CD14-positive monocyte (primary cell): ENCODE results near the gene PPP3R2. TPM values are rescaled to one million over a fixed set of nuclear protein-coding genes. Genes with fewer than 3 reads are reported as not detected.

Source experiments
- DNase-seq, 3 donors: peaks; one replicate each; pipeline ENCODE4 v3.0.0-alpha.2; 2011 to 2022
- H2AFZ ChIP-seq: 2 replicates; pipeline ENCODE4 v1.6.0; 2012; ENCODE audit warnings: mild to moderate bottlenecking, low read depth, low read length, inconsistent platforms; ENCODE audit not compliant: insufficient read depth, poor library complexity, severe bottlenecking
- H3K27ac ChIP-seq, 2 donors: 1 replicate in 1 of 2; 2 replicates in 1 of 2; pipeline ENCODE4 v1.5.1; 2012 to 2013; ENCODE audit warnings: low read length in 2 of 2, control low read depth in 1 of 2, inconsistent platforms in 1 of 2, low read depth in 1 of 2, mild to moderate bottlenecking in 1 of 2
- H3K27me3 ChIP-seq, 2 donors: one replicate each; pipeline versions ENCODE4 v1.6.0 to v1.6.1; 2011 to 2013; ENCODE audit warnings: low read length in 2 of 2; ENCODE audit not compliant: control insufficient read depth in 2 of 2, insufficient read depth in 2 of 2
- H3K36me3 ChIP-seq, 2 donors: replicated peaks in 1 of 2; 1 replicate in 1 of 2; 2 replicates in 1 of 2; pipeline versions ENCODE4 v1.5.1 to v1.6.1; 2012 to 2013; ENCODE audit warnings: low read length in 2 of 2, control low read depth in 1 of 2, inconsistent platforms in 1 of 2, mild to moderate bottlenecking in 1 of 2; ENCODE audit not compliant: insufficient read depth in 2 of 2, control insufficient read depth in 1 of 2
- H3K4me1 ChIP-seq, 2 donors: 1 replicate in 1 of 2; 2 replicates in 1 of 2; pipeline versions ENCODE4 v1.5.1 to v1.6.1; 2012 to 2013; ENCODE audit warnings: low read length in 2 of 2, control low read depth in 1 of 2, inconsistent platforms in 1 of 2, mild to moderate bottlenecking in 1 of 2, moderate library complexity in 1 of 2; ENCODE audit not compliant: insufficient read depth in 2 of 2, control insufficient read depth in 1 of 2
- H3K4me2 ChIP-seq: replicated peaks from 2 replicates; pipeline ENCODE3; 2012; ENCODE audit warnings: low read length, moderate library complexity, mild to moderate bottlenecking; ENCODE audit not compliant: poor library complexity, severe bottlenecking; ENCODE audit errors: extremely low read depth
- H3K4me3 ChIP-seq, 3 experiments: fragments of 200-600 bp in 1 of 3; sonication (generic) in 1 of 3; replicated peaks in 1 of 3; 1 replicate in 2 of 3; 2 replicates in 1 of 3; pipeline ENCODE4 v1.5.1; 2011 to 2013; ENCODE audit warnings: low read length in 3 of 3, mild to moderate bottlenecking in 3 of 3, control low read depth in 2 of 3, low read depth in 2 of 3, inconsistent platforms in 1 of 3, moderate library complexity in 1 of 3
- H3K79me2 ChIP-seq: 2 replicates; pipeline ENCODE4 v1.6.0; 2012; ENCODE audit warnings: mild to moderate bottlenecking, control low read depth, inconsistent platforms, low read length, moderate library complexity; ENCODE audit not compliant: insufficient read depth
- H3K9ac ChIP-seq: 2 replicates; pipeline ENCODE4 v1.6.0; 2017; ENCODE audit warnings: low read length, mild to moderate bottlenecking; ENCODE audit not compliant: insufficient read depth, poor library complexity, severe bottlenecking
- H3K9me3 ChIP-seq, 2 donors: replicated peaks in 1 of 2; 1 replicate in 1 of 2; 2 replicates in 1 of 2; pipeline versions ENCODE4 v1.5.1 to v1.6.1; 2012 to 2013; ENCODE audit warnings: low read length in 2 of 2, control low read depth in 1 of 2; ENCODE audit not compliant: control insufficient read depth in 1 of 2, insufficient read depth in 1 of 2
- H4K20me1 ChIP-seq: 2 replicates; pipeline ENCODE4 v1.6.0; 2012; ENCODE audit warnings: mild to moderate bottlenecking, low read length, control low read depth, moderate library complexity; ENCODE audit not compliant: insufficient read depth
- H3K27ac Mint-ChIP-seq, 7 donors: one replicate each; pipeline ENCODE4 v1.8.0; 2020; ENCODE audit warnings: mild to moderate bottlenecking in 7 of 7, mixed read lengths in 7 of 7, moderate library complexity in 6 of 7, inconsistent platforms in 2 of 7
- H3K27me3 Mint-ChIP-seq, 3 donors: one replicate each; pipeline ENCODE4 v1.8.0; 2021 to 2022; ENCODE audit warnings: low read depth in 3 of 3, mild to moderate bottlenecking in 3 of 3, mixed read lengths in 3 of 3, moderate library complexity in 3 of 3, inconsistent platforms in 1 of 3
- H3K36me3 Mint-ChIP-seq, 2 donors: one replicate each; pipeline ENCODE4 v1.8.0; 2020; ENCODE audit warnings: mixed read lengths in 2 of 2, inconsistent platforms in 1 of 2, mild to moderate bottlenecking in 1 of 2
- H3K4me1 Mint-ChIP-seq: one replicate; pipeline ENCODE4 v1.8.0; 2020; ENCODE audit warnings: mild to moderate bottlenecking, mixed read lengths
- H3K4me3 Mint-ChIP-seq, 2 donors: one replicate each; pipeline ENCODE4 v1.8.0; 2020; ENCODE audit warnings: mild to moderate bottlenecking in 2 of 2, mixed read lengths in 2 of 2, moderate library complexity in 1 of 2
- H3K9me3 Mint-ChIP-seq, 7 donors: one replicate each; pipeline ENCODE4 v1.8.0; 2020 to 2022; ENCODE audit warnings: mixed read lengths in 7 of 7, mild to moderate bottlenecking in 6 of 7, moderate library complexity in 6 of 7, inconsistent platforms in 2 of 7
- WGBS: methylation state at CpG from one replicate; pipeline ENCODE4 v1.1.5; 2013; ENCODE audit warnings: missing lambda C conversion rate; ENCODE audit not compliant: insufficient coverage; 5-methylcytosine and 5-hydroxymethylcytosine counted together
- intact Hi-C, 2 donors: fragments of 100-400 bp; cut with micrococcal nuclease; formaldehyde crosslinking; loops; one replicate each; pipeline versions ENCODE4 v1.15.0 to v1.15.1; 2023
- polyA plus RNA-seq, 3 donors: library from polyadenylated mRNA; depleted of rRNA in 1 of 3; unstranded in 2 of 3; stranded (reverse) in 1 of 3; fragments of 300-500 nt in 2 of 3; fragments of >200 nt in 1 of 3; fragmentation: Illumina TruSeq in 2 of 3; gene quantifications; 1 replicate in 2 of 3; 2 replicates in 1 of 3; pipeline ENCODE4 v1.2.3, GENCODE V29; 2012 to 2021
- TF ChIP-seq, protein P1 (sequence below): fragments of 200-600 bp; IDR thresholded peaks from one replicate; pipeline ENCODE4 v1.8.0; 2022; ENCODE audit warnings: antibody characterized with exemption, mild to moderate bottlenecking

PPP3R2 gene
- polyA plus RNA-seq, 3 donors: 0.11 TPM; not detected in 2

DNA sequence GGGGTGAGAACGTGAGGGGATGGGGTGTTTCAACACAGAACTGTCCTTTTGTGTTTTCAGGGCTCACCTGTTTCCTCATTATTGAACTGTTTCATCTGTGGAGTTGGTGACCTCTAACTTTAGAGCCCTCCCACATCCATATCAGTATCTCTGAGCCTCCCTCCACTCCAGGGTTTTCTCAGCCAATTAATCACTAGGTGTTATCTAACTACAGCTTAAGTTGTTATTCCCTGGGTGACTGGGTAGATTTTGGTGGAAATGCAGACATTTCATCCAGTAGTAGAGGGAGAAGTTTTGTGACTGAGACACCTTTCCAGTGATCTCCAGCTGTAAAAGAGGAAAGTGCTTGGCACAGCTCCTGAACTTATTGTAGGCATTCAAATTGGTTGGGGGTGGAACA, 23.7 kb downstream of the PPP3R2 start:
- no peaks in the 10 kb centered on the region for H3K4me1 Mint-ChIP-seq
- peaks cover 17 to 49% of the 10 kb centered on the region in 2 donors for H3K36me3 ChIP-seq
- no peak overlapping the region for H3K4me3 Mint-ChIP-seq
- intact Hi-C loops: no loop called here
- no peak overlapping the region for H3K4me2 ChIP-seq
- no CpG with 5 or more reads among the region's 1 CpG for WGBS
- no peaks in the 10 kb centered on the region for H3K4me1 ChIP-seq
- H3K9me3 ChIP-seq: no peaks in the 10 kb centered on the region
- no peak overlapping the region for H3K9ac ChIP-seq
- no peaks in the 10 kb centered on the region for H3K79me2 ChIP-seq
- peak overlapping the region in 1 of 7 donors; percentile 33 for H3K27ac Mint-ChIP-seq
- no peak overlapping the region for H3K4me3 ChIP-seq
- no peak overlapping the region for H3K27ac ChIP-seq
- peaks cover 0 to 3% (median 0%) of the 10 kb centered on the region in 7 donors for H3K9me3 Mint-ChIP-seq
- H3K27me3 Mint-ChIP-seq: no peaks in the 10 kb centered on the region
- no peaks in the 10 kb centered on the region for H4K20me1 ChIP-seq
- H3K27me3 ChIP-seq: no peaks in the 10 kb centered on the region
- no peak overlapping the region for H2AFZ ChIP-seq
- TF ChIP-seq, protein P1, sequence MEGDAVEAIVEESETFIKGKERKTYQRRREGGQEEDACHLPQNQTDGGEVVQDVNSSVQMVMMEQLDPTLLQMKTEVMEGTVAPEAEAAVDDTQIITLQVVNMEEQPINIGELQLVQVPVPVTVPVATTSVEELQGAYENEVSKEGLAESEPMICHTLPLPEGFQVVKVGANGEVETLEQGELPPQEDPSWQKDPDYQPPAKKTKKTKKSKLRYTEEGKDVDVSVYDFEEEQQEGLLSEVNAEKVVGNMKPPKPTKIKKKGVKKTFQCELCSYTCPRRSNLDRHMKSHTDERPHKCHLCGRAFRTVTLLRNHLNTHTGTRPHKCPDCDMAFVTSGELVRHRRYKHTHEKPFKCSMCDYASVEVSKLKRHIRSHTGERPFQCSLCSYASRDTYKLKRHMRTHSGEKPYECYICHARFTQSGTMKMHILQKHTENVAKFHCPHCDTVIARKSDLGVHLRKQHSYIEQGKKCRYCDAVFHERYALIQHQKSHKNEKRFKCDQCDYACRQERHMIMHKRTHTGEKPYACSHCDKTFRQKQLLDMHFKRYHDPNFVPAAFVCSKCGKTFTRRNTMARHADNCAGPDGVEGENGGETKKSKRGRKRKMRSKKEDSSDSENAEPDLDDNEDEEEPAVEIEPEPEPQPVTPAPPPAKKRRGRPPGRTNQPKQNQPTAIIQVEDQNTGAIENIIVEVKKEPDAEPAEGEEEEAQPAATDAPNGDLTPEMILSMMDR: no peak
- peaks cover 53 to 54% of the 10 kb centered on the region in 2 donors for H3K36me3 Mint-ChIP-seq
- no peak for DNase-seq

DNA sequence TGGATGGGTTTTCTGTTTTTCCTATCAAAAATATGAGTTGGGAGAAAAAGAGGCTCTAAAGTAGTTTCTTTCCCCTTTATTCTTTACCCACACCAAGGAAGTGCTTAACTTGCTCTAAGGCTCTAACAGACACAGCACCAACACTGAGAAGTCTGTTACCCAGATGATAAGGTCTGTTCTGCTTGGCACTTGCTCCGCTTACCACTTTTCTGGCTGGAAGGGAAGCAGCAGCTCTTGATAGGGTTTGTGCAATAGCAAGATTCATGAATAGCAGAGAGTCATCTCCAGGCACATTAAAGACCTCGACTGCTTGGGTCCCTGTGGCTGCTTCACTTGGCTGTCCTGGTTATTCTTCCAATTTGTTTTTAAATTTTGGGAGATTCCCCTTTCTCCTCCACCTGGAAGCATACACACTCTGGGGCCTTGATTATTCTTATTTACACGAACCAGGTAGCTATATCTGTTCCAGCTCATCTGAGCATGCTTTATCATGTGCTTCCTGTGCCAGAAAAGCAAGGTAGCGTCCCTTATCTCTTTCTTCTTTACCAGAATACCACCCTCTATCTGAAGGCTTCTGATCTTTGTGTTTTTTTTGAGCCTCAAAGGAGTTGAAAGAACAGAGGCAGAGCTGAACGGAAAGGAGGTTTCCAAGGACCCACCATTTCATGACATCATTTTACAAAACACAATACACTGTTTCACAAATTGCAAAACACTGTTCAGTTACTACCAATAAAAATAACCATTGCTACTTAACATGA, 24.8 kb downstream of the PPP3R2 start:
- peaks cover 29 to 61% of the 10 kb centered on the region in 2 donors for H3K36me3 ChIP-seq
- peak overlapping the region in 1 of 7 donors; percentile 11 for H3K27ac Mint-ChIP-seq
- no peak overlapping the region for H3K27ac ChIP-seq
- H3K4me2 ChIP-seq: no peak overlapping the region
- DNase-seq: no peak
- no peaks in the 10 kb centered on the region for H3K4me1 Mint-ChIP-seq
- WGBS: 76% methylated on average over 3 of the region's 5 CpGs
- TF ChIP-seq, protein P1: no peak
- H3K9ac ChIP-seq: no peak overlapping the region
- H3K79me2 ChIP-seq: no peaks in the 10 kb centered on the region
- H3K27me3 Mint-ChIP-seq: no peaks in the 10 kb centered on the region
- no peak overlapping the region for H2AFZ ChIP-seq
- no peaks in the 10 kb centered on the region for H3K9me3 ChIP-seq
- H3K4me1 ChIP-seq: no peaks in the 10 kb centered on the region
- H3K4me3 Mint-ChIP-seq: no peak overlapping the region
- intact Hi-C loops: no loop called here
- peaks cover 0 to 3% (median 0%) of the 10 kb centered on the region in 7 donors for H3K9me3 Mint-ChIP-seq
- no peaks in the 10 kb centered on the region for H3K27me3 ChIP-seq
- no peak overlapping the region for H3K4me3 ChIP-seq
- peaks cover 59 to 63% of the 10 kb centered on the region in 2 donors for H3K36me3 Mint-ChIP-seq
- no peaks in the 10 kb centered on the region for H4K20me1 ChIP-seq
